AG09309 (cell line): ENCODE data around the gene DNTTIP2.

Source experiments
- DNase-seq: peaks from one replicate; pipeline ENCODE4 v3.0.0-alpha.2; 2010; ENCODE audit warnings: low read depth
- H3K4me3 ChIP-seq: 2 replicates; pipeline ENCODE4 v1.5.1; 2011; ENCODE audit warnings: mild to moderate bottlenecking, low read depth, low read length, moderate library complexity; ENCODE audit not compliant: control insufficient read depth
- TF ChIP-seq, protein P1 (sequence below): IDR thresholded peaks from 2 replicates; pipeline ENCODE4 v1.5.1; 2011; ENCODE audit warnings: mild to moderate bottlenecking, low read depth, low read length, inconsistent platforms; ENCODE audit not compliant: insufficient read depth, control insufficient read depth; ENCODE audit errors: missing control alignments

Gene DNTTIP2

DNA sequence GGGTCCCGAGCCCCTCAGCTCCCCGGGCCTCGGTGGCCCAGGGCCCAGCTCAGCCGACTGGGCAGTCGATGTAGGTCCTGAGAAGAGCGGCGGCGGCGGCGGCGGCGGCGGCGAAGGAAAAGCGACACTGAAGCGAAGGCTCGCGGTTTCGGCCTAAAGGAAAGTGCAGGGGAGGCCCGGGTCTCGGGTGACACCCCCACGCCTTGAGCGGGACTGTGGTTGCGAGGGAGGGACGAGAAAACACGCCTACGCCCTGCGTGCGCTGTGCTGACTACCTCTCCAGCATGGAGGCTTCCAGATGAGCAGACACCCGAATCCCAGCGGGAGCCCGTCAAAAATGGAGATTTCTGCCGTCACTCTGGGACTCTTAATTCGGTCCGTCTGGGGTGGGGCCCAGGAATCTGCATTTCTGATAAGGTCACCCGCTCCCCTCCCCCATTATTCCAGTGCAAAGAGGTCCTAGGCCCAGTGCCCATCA lies 31.2 kb downstream of the DNTTIP2 start:
- TF ChIP-seq, protein P1, sequence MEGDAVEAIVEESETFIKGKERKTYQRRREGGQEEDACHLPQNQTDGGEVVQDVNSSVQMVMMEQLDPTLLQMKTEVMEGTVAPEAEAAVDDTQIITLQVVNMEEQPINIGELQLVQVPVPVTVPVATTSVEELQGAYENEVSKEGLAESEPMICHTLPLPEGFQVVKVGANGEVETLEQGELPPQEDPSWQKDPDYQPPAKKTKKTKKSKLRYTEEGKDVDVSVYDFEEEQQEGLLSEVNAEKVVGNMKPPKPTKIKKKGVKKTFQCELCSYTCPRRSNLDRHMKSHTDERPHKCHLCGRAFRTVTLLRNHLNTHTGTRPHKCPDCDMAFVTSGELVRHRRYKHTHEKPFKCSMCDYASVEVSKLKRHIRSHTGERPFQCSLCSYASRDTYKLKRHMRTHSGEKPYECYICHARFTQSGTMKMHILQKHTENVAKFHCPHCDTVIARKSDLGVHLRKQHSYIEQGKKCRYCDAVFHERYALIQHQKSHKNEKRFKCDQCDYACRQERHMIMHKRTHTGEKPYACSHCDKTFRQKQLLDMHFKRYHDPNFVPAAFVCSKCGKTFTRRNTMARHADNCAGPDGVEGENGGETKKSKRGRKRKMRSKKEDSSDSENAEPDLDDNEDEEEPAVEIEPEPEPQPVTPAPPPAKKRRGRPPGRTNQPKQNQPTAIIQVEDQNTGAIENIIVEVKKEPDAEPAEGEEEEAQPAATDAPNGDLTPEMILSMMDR = no peak
- H3K4me3 ChIP-seq = peak overlapping the region; percentile 78
- no peak for DNase-seq

DNA sequence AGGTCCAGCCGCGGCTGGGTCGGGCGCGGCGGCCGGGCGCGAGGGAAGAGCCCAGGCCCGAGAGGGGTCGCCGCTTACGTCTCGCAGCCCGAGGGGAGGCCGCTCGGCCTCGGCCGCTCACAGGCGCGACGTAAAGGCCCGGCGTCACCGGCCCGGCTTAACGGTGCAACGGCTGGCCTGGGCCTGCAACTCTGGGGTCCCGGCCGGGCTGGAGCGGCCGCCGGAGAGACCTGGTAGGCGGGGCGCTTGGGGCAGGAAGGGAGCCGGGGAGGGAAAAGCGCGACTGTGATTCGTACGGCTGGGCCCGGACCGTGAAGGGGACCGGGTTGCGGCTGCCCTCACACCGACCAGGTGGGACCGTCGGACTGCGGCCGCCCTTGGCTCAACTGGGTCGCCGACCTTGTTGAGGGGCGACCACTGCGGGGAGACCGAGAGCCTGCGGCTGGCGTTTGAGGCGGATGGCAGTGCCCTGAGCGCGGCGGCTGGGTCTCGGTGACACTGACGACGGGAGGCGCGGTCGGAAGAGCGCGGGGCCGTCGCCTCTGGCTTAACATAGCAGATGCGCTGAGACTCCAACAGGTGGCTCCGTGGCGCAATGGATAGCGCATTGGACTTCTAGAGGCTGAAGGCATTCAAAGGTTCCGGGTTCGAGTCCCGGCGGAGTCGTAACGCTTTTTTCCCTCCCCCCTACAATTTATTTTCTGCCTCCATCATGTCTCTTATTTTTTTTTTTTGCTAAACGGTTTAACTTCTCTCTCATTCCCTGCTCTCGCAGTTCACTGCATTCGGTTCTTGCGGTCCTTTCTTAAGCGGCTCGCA lies 31.8 kb downstream of the DNTTIP2 start:
- H3K4me3 ChIP-seq = peak overlapping the region; percentile 78
- TF ChIP-seq, protein P1 = no peak
- no peak for DNase-seq

DNA sequence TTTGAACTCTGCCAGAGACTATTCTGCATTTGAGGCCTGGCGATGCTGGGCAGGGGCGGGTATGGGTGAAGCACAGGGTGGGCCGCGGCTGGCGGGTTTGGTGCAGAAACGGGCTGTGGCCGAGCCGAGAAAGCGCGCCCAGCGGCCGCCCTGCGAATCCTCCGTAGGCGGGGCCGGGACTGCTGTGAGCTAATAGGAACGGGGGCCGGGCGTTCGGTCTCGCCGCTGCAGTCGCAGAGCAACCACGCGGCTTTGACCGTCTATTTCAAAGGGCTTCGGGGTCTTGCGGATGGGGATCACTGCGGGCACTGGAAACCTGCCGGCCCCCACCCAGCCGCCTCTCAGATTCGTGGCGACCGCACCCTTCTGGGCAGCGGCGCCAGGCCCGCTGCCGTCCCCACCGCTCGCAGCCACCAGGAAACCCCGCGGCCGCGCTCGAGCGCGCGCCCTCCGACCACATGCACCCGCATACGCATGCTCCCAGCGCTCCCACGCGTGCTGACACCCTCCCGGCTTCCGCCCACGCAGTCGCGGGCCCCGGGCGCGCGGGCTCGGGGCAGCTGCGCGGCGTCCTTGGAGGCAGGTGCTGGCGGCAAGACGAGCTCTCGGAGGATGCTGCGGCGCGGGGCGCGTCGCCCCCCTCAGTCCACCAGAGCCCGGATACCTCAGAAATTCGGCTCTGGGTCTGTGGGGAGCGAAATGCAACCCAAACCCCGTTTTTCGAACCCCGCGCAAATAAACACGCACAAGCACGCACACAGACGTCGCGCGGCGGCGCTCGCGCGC lies 32.6 kb downstream of the DNTTIP2 start:
- TF ChIP-seq, protein P1 = peak; percentile 42
- DNase-seq = no peak
- peak overlapping the region; percentile 78 for H3K4me3 ChIP-seq

DNA sequence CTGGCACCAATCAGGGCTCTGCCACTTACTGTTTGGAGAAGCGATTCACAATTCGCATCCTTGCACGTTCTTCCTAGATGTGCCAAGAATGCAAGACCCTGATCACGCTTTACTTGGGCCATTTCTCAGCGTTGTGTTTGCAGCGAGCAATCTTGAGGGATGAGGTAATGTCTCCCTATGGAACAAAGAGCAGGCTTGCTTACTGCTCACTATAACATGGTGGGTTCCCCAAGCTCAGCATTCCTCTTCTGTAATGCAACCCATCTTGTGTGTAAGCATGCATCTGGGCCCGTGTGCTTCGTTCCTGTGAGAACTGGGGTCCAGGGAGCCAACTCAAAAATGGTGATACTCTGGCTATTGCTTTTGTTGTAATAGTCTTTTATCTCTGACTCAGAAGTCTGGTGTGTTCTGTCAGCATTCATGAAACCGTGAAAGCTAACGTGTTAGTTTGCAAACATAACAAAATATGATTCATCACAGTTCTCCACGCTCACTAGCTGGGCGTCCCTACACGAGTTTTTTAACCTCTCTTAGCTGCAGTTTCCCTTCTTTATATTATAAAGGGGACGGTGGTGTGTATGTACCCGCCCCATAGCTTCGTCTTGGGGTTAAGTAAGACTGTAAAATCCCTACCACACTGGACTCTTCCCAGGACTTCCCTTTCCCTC lies 33.3 kb downstream of the DNTTIP2 start:
- no peak for DNase-seq

DNA sequence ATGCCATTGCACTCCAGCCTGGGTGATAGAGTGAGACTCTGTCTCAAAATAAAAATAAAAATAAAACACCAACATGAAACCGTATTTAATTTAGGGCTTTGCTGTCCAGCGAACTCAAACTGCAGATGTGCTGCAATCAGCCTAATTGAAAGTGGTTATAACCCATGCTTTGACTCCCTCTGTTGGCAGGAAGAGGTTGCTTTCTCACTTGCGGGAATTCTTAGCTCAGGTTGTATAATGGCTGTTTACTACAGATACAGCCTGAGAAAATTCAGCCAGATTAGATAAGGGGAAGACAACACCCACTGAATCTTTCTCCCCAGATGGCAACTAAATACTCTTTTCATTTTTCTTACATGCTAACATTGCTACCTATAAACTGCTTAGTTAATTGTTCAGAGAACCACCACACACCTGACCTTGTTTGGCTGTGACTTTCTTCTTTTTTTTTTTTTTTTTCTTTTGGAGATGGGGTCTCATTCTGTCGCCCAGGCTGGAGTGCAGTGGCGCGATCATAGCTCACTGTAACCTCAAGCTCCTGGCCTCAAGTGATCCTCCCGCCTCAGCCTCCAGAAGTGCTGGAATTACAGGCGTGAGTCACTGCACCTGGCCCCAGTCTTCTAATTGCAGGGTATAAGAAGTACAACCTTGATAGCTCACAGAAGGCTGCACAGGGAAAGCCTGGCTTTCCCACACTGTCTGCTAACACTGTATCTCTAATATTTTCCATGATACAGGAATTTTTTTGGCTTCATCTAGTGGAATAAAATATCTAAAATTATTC lies 34.6 kb downstream of the DNTTIP2 start:
- H3K4me3 ChIP-seq = no peak overlapping the region
- DNase-seq = no peak
- TF ChIP-seq, protein P1 = peak; percentile 82

More for the DNA sequence above, 33.3 kb downstream of the DNTTIP2 start:
- H3K4me3 ChIP-seq = peak overlapping the region; percentile 78
- TF ChIP-seq, protein P1 = no peak
